Measurements from ENCODE around the gene TANGO2.

TANGO2 gene

GRCh38 chr22:20080445-20080775 is 59.5 kb downstream of the TANGO2 start:
- WGBS, result 1% methylated on average over 31 of the region's 34 CpGs

GRCh38 chr22:20080776-20081654 is 60.1 kb downstream of the TANGO2 start:
- H3K4me2 ChIP-seq (ENCODE audit: low read length, poor library complexity, severe bottlenecking), result peak overlapping the region; percentile 52
- peaks cover 27% of the 10 kb centered on the region for H3K4me1 ChIP-seq (ENCODE audit: control insufficient read depth, insufficient read depth, low read depth, low read length)
- H3K14ac ChIP-seq (ENCODE audit: low read length in 2 of 2), result peak overlapping the region in 1 of 2 experiments; percentile 95
- peak overlapping the region; percentile 16 to 78 for H3K18ac ChIP-seq (ENCODE audit: low read depth in 1 of 2, low read length in 2 of 2)
- H3K27me3 ChIP-seq (ENCODE audit: control insufficient read depth in 1 of 2, insufficient read depth in 1 of 2, low read length in 2 of 2), result no peaks in the 10 kb centered on the region
- no peak overlapping the region for H4K8ac ChIP-seq (ENCODE audit: low read length)
- peak overlapping the region; percentile 88 for H3K27ac ChIP-seq (ENCODE audit: low read length, poor library complexity, severe bottlenecking)
- H2AK5ac ChIP-seq (ENCODE audit: low read length, severe bottlenecking), result peak overlapping the region; percentile 72
- peak overlapping the region in 1 of 2 experiments; percentile 96 for H3K23ac ChIP-seq (ENCODE audit: low read length in 2 of 2)
- no peak overlapping the region for H2AFZ ChIP-seq (ENCODE audit: low read depth, low read length)
- H3K9me3 ChIP-seq (ENCODE audit: control insufficient read depth, low read length), result no peaks in the 10 kb centered on the region
- no peak overlapping the region for H2BK12ac ChIP-seq (ENCODE audit: low read length in 2 of 2)
- H2BK5ac ChIP-seq (ENCODE audit: low read depth, low read length, poor library complexity, severe bottlenecking), result no peak overlapping the region
- peak overlapping the region; percentile 74 to 92 for H3K4me3 ChIP-seq (ENCODE audit: insufficient read depth in 1 of 2, low read depth in 1 of 2, low read length in 2 of 2)
- peak overlapping the region; percentile 95 for H3K9ac ChIP-seq (ENCODE audit: low read length)
- no peak overlapping the region for H2BK15ac ChIP-seq (ENCODE audit: low read depth, poor library complexity, severe bottlenecking)
- no peak overlapping the region for H4K91ac ChIP-seq (ENCODE audit: low read length)
- no peak overlapping the region for H2BK120ac ChIP-seq (ENCODE audit: low read depth, low read length)
- peaks cover 8 to 17% of the 10 kb centered on the region in 2 experiments for H3K36me3 ChIP-seq (ENCODE audit: control insufficient read depth in 1 of 2, insufficient read depth in 2 of 2, low read depth in 1 of 2, low read length in 2 of 2)
- no peaks in the 10 kb centered on the region for H3K79me1 ChIP-seq (replicated peaks; ENCODE audit: low read length, poor library complexity, severe bottlenecking)
- peak; percentile 83 for DNase-seq
- whole genome bisulfite sequencing, result 8% methylated on average over 27 of the region's 27 CpGs
- H3K4ac ChIP-seq (ENCODE audit: low read depth in 1 of 2, low read length in 2 of 2), result peak overlapping the region in 1 of 2 experiments; percentile 89

More at GRCh38 chr22:20080445-20080775, 59.5 kb downstream of the TANGO2 start:
- no peaks in the 10 kb centered on the region for H3K79me1 ChIP-seq (replicated peaks; ENCODE audit: low read length, poor library complexity, severe bottlenecking)
- DNase-seq, result peak; percentile 77
- peak overlapping the region; percentile 9 for H2BK5ac ChIP-seq (ENCODE audit: low read depth, low read length, poor library complexity, severe bottlenecking)
- peaks cover 4 to 12% of the 10 kb centered on the region in 2 experiments for H3K36me3 ChIP-seq (ENCODE audit: control insufficient read depth in 1 of 2, insufficient read depth in 2 of 2, low read depth in 1 of 2, low read length in 2 of 2)
- no peak overlapping the region for H4K91ac ChIP-seq (ENCODE audit: low read length)
- peak overlapping the region in 1 of 2 experiments; percentile 68 for H3K14ac ChIP-seq (ENCODE audit: low read length in 2 of 2)
- H3K4me1 ChIP-seq (ENCODE audit: control insufficient read depth, insufficient read depth, low read depth, low read length), result peaks cover 27% of the 10 kb centered on the region
- no peaks in the 10 kb centered on the region for H3K27me3 ChIP-seq (ENCODE audit: control insufficient read depth in 1 of 2, insufficient read depth in 1 of 2, low read length in 2 of 2)
- H3K9ac ChIP-seq (ENCODE audit: low read length), result peak overlapping the region; percentile 95
- peak overlapping the region; percentile 71 for H2BK120ac ChIP-seq (ENCODE audit: low read depth, low read length)
- peak overlapping the region; percentile 74 to 92 for H3K4me3 ChIP-seq (ENCODE audit: insufficient read depth in 1 of 2, low read depth in 1 of 2, low read length in 2 of 2)
- no peak overlapping the region for H2BK12ac ChIP-seq (ENCODE audit: low read length in 2 of 2)
- peak overlapping the region; percentile 52 for H3K4me2 ChIP-seq (ENCODE audit: low read length, poor library complexity, severe bottlenecking)
- H3K18ac ChIP-seq (ENCODE audit: low read depth in 1 of 2, low read length in 2 of 2), result peak overlapping the region; percentile 16 to 78
- H4K8ac ChIP-seq (ENCODE audit: low read length), result no peak overlapping the region
- peak overlapping the region in 1 of 2 experiments; percentile 89 for H3K4ac ChIP-seq (ENCODE audit: low read depth in 1 of 2, low read length in 2 of 2)
- H3K9me3 ChIP-seq (ENCODE audit: control insufficient read depth, low read length), result no peaks in the 10 kb centered on the region
- H2AK5ac ChIP-seq (ENCODE audit: low read length, severe bottlenecking), result peak overlapping the region; percentile 72
- no peak overlapping the region for H2AFZ ChIP-seq (ENCODE audit: low read depth, low read length)
- peak overlapping the region; percentile 88 for H2BK15ac ChIP-seq (ENCODE audit: low read depth, poor library complexity, severe bottlenecking)
- peak overlapping the region; percentile 88 for H3K27ac ChIP-seq (ENCODE audit: low read length, poor library complexity, severe bottlenecking)
- H3K23ac ChIP-seq (ENCODE audit: low read length in 2 of 2), result no peak overlapping the region

GRCh38 chr22:20083157-20083890 is 62.4 kb downstream of the TANGO2 start:
- Histone ChIP-seq H4K91ac (ENCODE audit: low read length) (no peak overlapping the region), H2AK5ac (ENCODE audit: low read length, severe bottlenecking) (peak overlapping the region; percentile 1), H2BK15ac (ENCODE audit: low read depth, poor library complexity, severe bottlenecking) (no peak overlapping the region), H2AFZ (ENCODE audit: low read depth, low read length) (no peak overlapping the region), H3K4me3 (ENCODE audit: insufficient read depth in 1 of 2, low read depth in 1 of 2, low read length in 2 of 2) (no peak overlapping the region), H3K27me3 (ENCODE audit: control insufficient read depth in 1 of 2, insufficient read depth in 1 of 2, low read length in 2 of 2) (no peaks in the 10 kb centered on the region), H3K18ac (ENCODE audit: low read depth in 1 of 2, low read length in 2 of 2) (no peak overlapping the region), H3K23ac (ENCODE audit: low read length in 2 of 2) (peak overlapping the region in 1 of 2 experiments; percentile 79), H4K8ac (ENCODE audit: low read length) (no peak overlapping the region), H2BK5ac (ENCODE audit: low read depth, low read length, poor library complexity, severe bottlenecking) (no peak overlapping the region), H3K4me2 (ENCODE audit: low read length, poor library complexity, severe bottlenecking) (no peak overlapping the region), H2BK12ac (ENCODE audit: low read length in 2 of 2) (no peak overlapping the region), H3K4ac (ENCODE audit: low read depth in 1 of 2, low read length in 2 of 2) (no peak overlapping the region), H3K36me3 (ENCODE audit: control insufficient read depth in 1 of 2, insufficient read depth in 2 of 2, low read depth in 1 of 2, low read length in 2 of 2) (peaks cover 31 to 40% of the 10 kb centered on the region in 2 experiments), H3K14ac (ENCODE audit: low read length in 2 of 2) (peak overlapping the region in 1 of 2 experiments; percentile 68), H3K79me1 (replicated peaks; ENCODE audit: low read length, poor library complexity, severe bottlenecking) (peaks cover 15% of the 10 kb centered on the region), H3K9ac (ENCODE audit: low read length) (peak overlapping the region; percentile 54), H2BK120ac (ENCODE audit: low read depth, low read length) (no peak overlapping the region), H3K27ac (ENCODE audit: low read length, poor library complexity, severe bottlenecking) (no peak overlapping the region), H3K9me3 (ENCODE audit: control insufficient read depth, low read length) (no peaks in the 10 kb centered on the region), H3K4me1 (ENCODE audit: control insufficient read depth, insufficient read depth, low read depth, low read length) (peaks cover 27% of the 10 kb centered on the region)
- DNase-seq, result no peak
- WGBS, result 93% methylated on average over 10 of the region's 10 CpGs

All from mesenchymal stem cell (in vitro differentiated cells and primary cell).